H1 (cell line): Measurements from ENCODE around the gene PTPRD. TPM values are rescaled to one million over a fixed set of nuclear protein-coding genes. Genes with fewer than 3 reads are reported as not detected.

ENCODE experiments used
- CTCF ChIA-PET: fragments of 300-600 bp; sonication (Branson Sonifier 250); formaldehyde crosslinking; loops from one replicate; lab custom pipeline; 2021; ENCODE audit not compliant: partially characterized antibody; lab: Charles Lee
- POLR2A ChIA-PET: fragments of 300-600 bp; sonication (Branson Sonifier 250); formaldehyde crosslinking; loops from one replicate; lab custom pipeline; 2021; ENCODE audit warnings: inconsistent platforms; ENCODE audit not compliant: partially characterized antibody; lab: Charles Lee
- DNase-seq, 2 experiments: peaks; one replicate each; pipeline versions ENCODE4 v3.0.0 to v3.0.0-alpha.2; 2010 to 2022; ENCODE audit warnings: low spot score in 2 of 2, low read depth in 1 of 2, mixed read lengths in 1 of 2
- FAIRE-seq: peaks from 2 replicates; lab custom pipeline; 2011; peaks lifted over from hg19 to GRCh38; lab: Jason Lieb, UNC
- H2AFZ ChIP-seq: 2 replicates; pipeline ENCODE4 v1.8.1; 2012; ENCODE audit warnings: low read length, inconsistent platforms
- H2AK5ac ChIP-seq: 2 replicates; pipeline ENCODE4 v1.6.1; 2013; ENCODE audit warnings: low read depth, low read length
- H2BK120ac ChIP-seq: replicated peaks from 2 replicates; pipeline ENCODE3; 2013; ENCODE audit warnings: low read depth, low read length, inconsistent platforms
- H2BK12ac ChIP-seq: 2 replicates; pipeline ENCODE4 v1.6.1; 2013; ENCODE audit warnings: low read depth, low read length
- H2BK15ac ChIP-seq: 2 replicates; pipeline ENCODE4 v1.6.1; 2013; ENCODE audit warnings: low read length
- H2BK20ac ChIP-seq: 2 replicates; pipeline ENCODE4 v1.6.1; 2013; ENCODE audit warnings: low read length
- H2BK5ac ChIP-seq: 2 replicates; pipeline ENCODE4 v1.6.1; 2013; ENCODE audit warnings: low read depth, low read length
- H3K14ac ChIP-seq: 2 replicates; pipeline ENCODE4 v1.6.1; 2013; ENCODE audit warnings: inconsistent platforms; ENCODE audit not compliant: insufficient read length
- H3K18ac ChIP-seq: 2 replicates; pipeline ENCODE4 v1.6.1; 2013; ENCODE audit warnings: low read length; ENCODE audit errors: extremely low read depth
- H3K23ac ChIP-seq: 2 replicates; pipeline ENCODE4 v1.6.1; 2013; ENCODE audit warnings: inconsistent platforms; ENCODE audit not compliant: insufficient read length
- H3K23me2 ChIP-seq: 2 replicates; pipeline ENCODE4 v1.6.1; 2013; ENCODE audit warnings: low read depth, low read length
- H3K27ac ChIP-seq: 2 replicates; pipeline ENCODE4 v1.6.1; 2011; ENCODE audit warnings: low read depth, low read length, inconsistent platforms
- H3K27me3 ChIP-seq, 4 experiments: replicated peaks in 1 of 4; 1 replicate in 1 of 4; 2 replicates in 3 of 4; pipeline versions ENCODE4 v1.6.1 to v1.8.1; 2011 to 2013; ENCODE audit warnings: low read length in 3 of 4, mild to moderate bottlenecking in 3 of 4, inconsistent platforms in 2 of 4, mixed read lengths in 2 of 4, moderate library complexity in 1 of 4; ENCODE audit not compliant: control insufficient read depth in 3 of 4, insufficient read depth in 3 of 4; ENCODE audit errors: extremely low read depth in 1 of 4
- H3K36me3 ChIP-seq, 4 experiments: 2 replicates each; pipeline versions ENCODE4 v1.6.1 to v1.8.1; 2011 to 2013; ENCODE audit warnings: mild to moderate bottlenecking in 4 of 4, low read length in 3 of 4, moderate library complexity in 2 of 4, control low read depth in 1 of 4, inconsistent platforms in 1 of 4; ENCODE audit not compliant: insufficient read depth in 4 of 4, control insufficient read depth in 2 of 4
- H3K4ac ChIP-seq: replicated peaks from 2 replicates; pipeline ENCODE3; 2013; ENCODE audit warnings: low read length, low read depth, mixed read lengths, inconsistent platforms; ENCODE audit not compliant: insufficient read length
- H3K4me1 ChIP-seq, 4 experiments: replicated peaks in 1 of 4; 1 replicate in 1 of 4; 2 replicates in 3 of 4; pipeline versions ENCODE4 v1.6.1 to v1.8.1; 2011 to 2013; ENCODE audit warnings: low read length in 3 of 4, inconsistent platforms in 2 of 4, mixed read lengths in 1 of 4; ENCODE audit not compliant: insufficient read depth in 4 of 4, control insufficient read depth in 3 of 4
- H3K4me2 ChIP-seq, 2 experiments: 2 replicates each; pipeline versions ENCODE4 v1.6.1 to v1.8.1; 2011 to 2013; ENCODE audit warnings: low read depth in 2 of 2, low read length in 2 of 2, control low read depth in 1 of 2, inconsistent platforms in 1 of 2, mild to moderate bottlenecking in 1 of 2; ENCODE audit not compliant: insufficient read depth in 1 of 2
- H3K4me3 ChIP-seq, 4 experiments: fragments of 200-600, 300-600 bp in 1 of 4; sonication (generic), shearing (Covaris generic), sonication (Bioruptor Twin) in 1 of 4; 2 replicates each; pipeline versions ENCODE4 v1.5.1 to v1.8.1; 2011 to 2016; ENCODE audit warnings: low read length in 4 of 4, low read depth in 3 of 4, control low read depth in 2 of 4, inconsistent platforms in 2 of 4, mild to moderate bottlenecking in 2 of 4, mixed read lengths in 1 of 4, moderate library complexity in 1 of 4; ENCODE audit not compliant: insufficient read depth in 2 of 4; ENCODE audit errors: extremely low read depth in 1 of 4
- H3K56ac ChIP-seq: replicated peaks from 2 replicates; pipeline ENCODE3; 2013; ENCODE audit warnings: low read depth, mild to moderate bottlenecking, mixed read lengths, low read length, inconsistent platforms; ENCODE audit not compliant: insufficient read length
- H3K79me1 ChIP-seq: 2 replicates; pipeline ENCODE4 v1.6.1; 2013; ENCODE audit warnings: low read depth, low read length, control low read depth
- H3K79me2 ChIP-seq, 2 experiments: 2 replicates each; pipeline versions ENCODE4 v1.6.1 to v1.8.1; 2012 to 2013; ENCODE audit warnings: low read length in 2 of 2, mild to moderate bottlenecking in 2 of 2, inconsistent platforms in 1 of 2; ENCODE audit not compliant: insufficient read depth in 2 of 2, control insufficient read depth in 1 of 2
- H3K9ac ChIP-seq, 4 experiments: replicated peaks in 1 of 4; 1 replicate in 1 of 4; 2 replicates in 3 of 4; pipeline versions ENCODE4 v1.6.1 to v1.8.1; 2011 to 2013; ENCODE audit warnings: low read depth in 3 of 4, low read length in 3 of 4, control low read depth in 2 of 4, mild to moderate bottlenecking in 2 of 4, moderate library complexity in 2 of 4, inconsistent platforms in 1 of 4; ENCODE audit errors: extremely low read depth in 1 of 4
- H3K9me3 ChIP-seq, 2 experiments: 2 replicates each; pipeline versions ENCODE4 v1.6.1 to v1.8.1; 2012 to 2013; ENCODE audit warnings: mild to moderate bottlenecking in 2 of 2, moderate library complexity in 2 of 2, control low read depth in 1 of 2, inconsistent platforms in 1 of 2, low read depth in 1 of 2, low read length in 1 of 2, mixed read lengths in 1 of 2; ENCODE audit not compliant: insufficient read depth in 2 of 2
- H4K20me1 ChIP-seq, 2 experiments: replicated peaks in 1 of 2; 2 replicates each; pipeline versions ENCODE3 to v1.8.1; 2011 to 2013; ENCODE audit warnings: inconsistent platforms in 2 of 2, low read length in 2 of 2, mild to moderate bottlenecking in 1 of 2; ENCODE audit not compliant: insufficient read depth in 2 of 2, control insufficient read depth in 1 of 2
- H4K5ac ChIP-seq: 2 replicates; pipeline ENCODE4 v1.6.1; 2013; ENCODE audit warnings: low read length, low read depth, mixed read lengths, inconsistent platforms; ENCODE audit not compliant: insufficient read length
- H4K8ac ChIP-seq: 2 replicates; pipeline ENCODE4 v1.8.0; 2013; ENCODE audit warnings: mild to moderate bottlenecking, moderate library complexity, low read length, inconsistent platforms; ENCODE audit not compliant: insufficient read depth; ENCODE audit errors: extremely low read depth
- H4K91ac ChIP-seq: replicated peaks from 2 replicates; pipeline ENCODE3; 2013; ENCODE audit warnings: low read length, mixed read lengths, inconsistent platforms; ENCODE audit not compliant: insufficient read length
- ASH2L ChIP-seq: fragments of 200-600, 300-600 bp; sonication (generic); IDR thresholded peaks from one replicate; pipeline ENCODE4 v1.7.1; 2017; ENCODE audit warnings: low read length
- BACH1 ChIP-seq: IDR thresholded peaks from 2 replicates; pipeline ENCODE4 v1.6.1; 2012; ENCODE audit warnings: low read length, improper control_type of control experiment
- BCL11A ChIP-seq, 2 experiments: IDR thresholded peaks; one replicate each; pipeline ENCODE4 v1.6.1; 2011; ENCODE audit warnings: low read depth in 2 of 2, low read length in 2 of 2, mild to moderate bottlenecking in 2 of 2
- BRCA1 ChIP-seq: IDR thresholded peaks from 2 replicates; pipeline ENCODE4 v1.6.1; 2012; ENCODE audit warnings: low read depth, low read length, improper control_type of control experiment
- EGR1 ChIP-seq: IDR thresholded peaks from 2 replicates; pipeline ENCODE4 v1.6.1; 2011; ENCODE audit warnings: low read depth, low read length, borderline replicate concordance
- EP300 ChIP-seq, 2 experiments: IDR thresholded peaks; 1 replicate in 1 of 2; 2 replicates in 1 of 2; pipeline ENCODE4 v1.6.1; 2011 to 2012; ENCODE audit warnings: low read depth in 2 of 2, low read length in 2 of 2, mild to moderate bottlenecking in 2 of 2, borderline replicate concordance in 1 of 2, inconsistent platforms in 1 of 2, moderate library complexity in 1 of 2
- GTF2F1 ChIP-seq: IDR thresholded peaks from 2 replicates; pipeline ENCODE4 v1.6.1; 2012; ENCODE audit warnings: low read depth, low read length, improper control_type of control experiment, borderline replicate concordance
- POLR2AphosphoS5 ChIP-seq: IDR thresholded peaks from 2 replicates; pipeline ENCODE4 v1.6.1; 2011; ENCODE audit warnings: low read depth, low read length
- RAD21 ChIP-seq, 2 experiments: IDR thresholded peaks in 1 of 2; conservative IDR thresholded peaks in 1 of 2; 2 replicates each; pipeline ENCODE4 v1.6.1; 2011; ENCODE audit warnings: low read depth in 2 of 2, low read length in 2 of 2, improper control_type of control experiment in 1 of 2, inconsistent platforms in 1 of 2, mild to moderate bottlenecking in 1 of 2, moderate library complexity in 1 of 2
- RBBP5 ChIP-seq: IDR thresholded peaks from 2 replicates; pipeline ENCODE4 v1.7.1; 2012; ENCODE audit warnings: low read depth, mild to moderate bottlenecking, inconsistent platforms, low read length, moderate library complexity, borderline replicate concordance
- SP1 ChIP-seq: IDR thresholded peaks from 2 replicates; pipeline ENCODE4 v1.6.1; 2011; ENCODE audit warnings: low read depth, low read length
- TAF7 ChIP-seq: optimal IDR thresholded peaks from 2 replicates; pipeline ENCODE3; 2011; ENCODE audit warnings: low read depth, mild to moderate bottlenecking, inconsistent platforms, low read length, moderate library complexity, borderline replicate concordance
- WGBS, 2 experiments: shearing (Covaris generic) in 1 of 2; methylation state at CpG; one replicate each; pipeline versions ENCODE4 v1.1.6 to v1.1.7; 2013 to 2015; ENCODE audit warnings: low lambda C conversion rate in 2 of 2, mixed read lengths in 2 of 2, inconsistent platforms in 1 of 2, low coverage in 1 of 2, missing lambda C conversion rate in 1 of 2; ENCODE audit not compliant: insufficient replicate concordance in 2 of 2, insufficient coverage in 1 of 2, insufficient read length in 1 of 2; ENCODE audit errors: extremely low coverage in 1 of 2, missing lambda C conversion rate in 1 of 2; 5-methylcytosine and 5-hydroxymethylcytosine counted together
- polyA plus RNA-seq, 7 experiments: library from polyadenylated mRNA; depleted of rRNA in 3 of 7; stranded (reverse) in 5 of 7; unstranded in 2 of 7; fragments of >200 nt in 5 of 7; fragments of 200-250 nt in 2 of 7; gene quantifications; 1 replicate in 5 of 7; 2 replicates in 1 of 7; 4 replicates in 1 of 7; pipeline versions ENCODE4 v1.2.1 to v1.2.3, GENCODE V29; 2011 to 2013; ENCODE audit warnings: missing spikeins in 2 of 7, mixed read lengths in 2 of 7
- total RNA-seq: library from RNA; stranded (reverse); fragmentation: NEBNext Ultra II Directional; extraction: Animal tissue kit (Norgen Biotek cat#: 25700); gene quantifications from 2 replicates; pipeline ENCODE4 v1.2.1, GENCODE V29; 2021
- TF ChIP-seq, protein P1 (sequence below): IDR thresholded peaks from 2 replicates; pipeline ENCODE4 v1.6.1; 2012; ENCODE audit warnings: inconsistent platforms

PTPRD gene
- total and polyA plus RNA-seq, 2 of the 8 experiments (the other 6 are each of a cell fraction or from before 2014, with no cell fraction given) = 17.2 to 77.0 TPM

DNA sequence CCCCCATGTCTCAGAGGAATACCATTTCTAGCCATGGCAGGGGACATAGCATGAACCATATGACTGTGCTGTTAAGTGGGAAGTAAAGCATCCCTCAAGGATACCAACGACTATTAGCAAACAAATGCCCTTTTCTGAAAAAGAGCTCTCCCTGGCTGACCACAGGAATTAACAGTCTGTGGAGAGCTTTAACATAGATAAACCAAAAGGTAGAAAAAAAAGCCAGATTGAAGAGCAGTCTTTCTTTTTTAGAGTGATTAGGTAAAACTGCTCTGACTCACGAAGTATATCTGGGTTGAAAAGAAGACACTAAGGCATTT, 2280.5 kb downstream of the PTPRD start:
- CTCF ChIA-PET = no interaction called here

More for the DNA sequence above, 2280.5 kb downstream of the PTPRD start:
- H3K79me1 ChIP-seq = no peaks in the 10 kb centered on the region
- no peaks in the 10 kb centered on the region for H3K36me3 ChIP-seq
- H3K18ac ChIP-seq = no peak overlapping the region
- no peaks in the 10 kb centered on the region for H4K20me1 ChIP-seq
- FAIRE-seq = no peak
- H2BK12ac ChIP-seq = no peak overlapping the region
- TF ChIP-seq RBBP5 (no peak), ASH2L (no peak), BRCA1 (no peak), BCL11A (IDR thresholded peaks at IDR 0.05; ENCODE audit: low read depth in 2 of 2, low read length in 2 of 2) (no peak), EGR1 (no peak), RAD21 (IDR thresholded peaks at IDR 0.05 in 1 of 2, conservative IDR thresholded peaks at IDR 0.05 in 1 of 2; ENCODE audit: low read depth in 2 of 2, low read length in 2 of 2) (no peak), GTF2F1 (no peak), BACH1 (no peak), EP300 (IDR thresholded peaks at IDR 0.05; ENCODE audit: borderline replicate concordance in 1 of 2, low read depth in 2 of 2, low read length in 2 of 2) (no peak), SP1 (no peak), TAF7 (no peak), POLR2AphosphoS5 (no peak)
- TF ChIP-seq, protein P1, sequence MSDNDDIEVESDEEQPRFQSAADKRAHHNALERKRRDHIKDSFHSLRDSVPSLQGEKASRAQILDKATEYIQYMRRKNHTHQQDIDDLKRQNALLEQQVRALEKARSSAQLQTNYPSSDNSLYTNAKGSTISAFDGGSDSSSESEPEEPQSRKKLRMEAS = no peak
- TF ChIP-seq, all 59 proteins: peak for 0
- WGBS, 2 experiments = 74% methylated on average over 2 of the region's 2 CpGs; no CpG with 5 or more reads in 1 of the 2 experiments
- Histone ChIP-seq H2BK15ac (no peak overlapping the region), H3K14ac (no peak overlapping the region), H3K27me3 (no peaks in the 10 kb centered on the region), H3K23me2 (no peaks in the 10 kb centered on the region), H2BK120ac (no peak overlapping the region), H3K27ac (no peak overlapping the region), H2BK20ac (no peak overlapping the region), H3K4me3 (no peak overlapping the region), H3K4ac (no peak overlapping the region), H3K4me2 (no peak overlapping the region), H3K4me1 (peaks cover 0 to 3% (median 0%) of the 10 kb centered on the region in 4 experiments; a peak in 2 of 7 replicates), H3K9me3 (no peaks in the 10 kb centered on the region), H4K91ac (no peak overlapping the region), H2AK5ac (no peak overlapping the region), H3K56ac (no peak overlapping the region), H4K8ac (no peak overlapping the region), H3K23ac (no peak overlapping the region), H2AFZ (no peak overlapping the region), H3K9ac (no peak overlapping the region), H4K5ac (no peak overlapping the region), H3K79me2 (no peaks in the 10 kb centered on the region), H2BK5ac (no peak overlapping the region)
- POLR2A ChIA-PET = no interaction called here
- DNase-seq = no peak
